H9 (cell line): ENCODE data around the gene TMTC2. TPM values are rescaled to one million over a fixed set of nuclear protein-coding genes. Genes with fewer than 3 reads are reported as not detected.

ENCODE experiments used
- DNase-seq: peaks from one replicate; pipeline ENCODE4 v3.0.0-alpha.2; 2017
- H2AFZ ChIP-seq: one replicate; pipeline ENCODE4 v1.6.1; 2013; ENCODE audit warnings: mild to moderate bottlenecking, low read length, control low read depth, moderate library complexity
- H2AK5ac ChIP-seq: 2 replicates; pipeline ENCODE4 v1.6.1; 2013; ENCODE audit warnings: low read length, control low read depth, mixed read lengths; ENCODE audit not compliant: insufficient read length
- H2BK120ac ChIP-seq: one replicate; pipeline ENCODE4 v1.6.1; 2013; ENCODE audit warnings: low read depth, mild to moderate bottlenecking, low read length, control low read depth, inconsistent platforms; ENCODE audit not compliant: poor library complexity, severe bottlenecking
- H2BK12ac ChIP-seq: 2 replicates; pipeline ENCODE4 v1.6.1; 2013; ENCODE audit warnings: low read length, control low read depth, mixed read lengths, low read depth; ENCODE audit not compliant: insufficient read length
- H2BK15ac ChIP-seq: 2 replicates; pipeline ENCODE4 v1.6.1; 2013; ENCODE audit warnings: low read depth, low read length, control low read depth
- H2BK20ac ChIP-seq: one replicate; pipeline ENCODE4 v1.6.1; 2013; ENCODE audit warnings: low read depth, mild to moderate bottlenecking, low read length, control low read depth, inconsistent platforms; ENCODE audit not compliant: poor library complexity, severe bottlenecking
- H2BK5ac ChIP-seq: 2 replicates; pipeline ENCODE4 v1.6.1; 2013; ENCODE audit warnings: low read length, control low read depth, mixed read lengths; ENCODE audit not compliant: insufficient read length
- H3K14ac ChIP-seq: 2 replicates; pipeline ENCODE4 v1.6.1; 2013; ENCODE audit warnings: low read length, control low read depth; ENCODE audit not compliant: insufficient read depth
- H3K18ac ChIP-seq: 2 replicates; pipeline ENCODE4 v1.6.1; 2013; ENCODE audit warnings: low read depth, mild to moderate bottlenecking, mixed read lengths, low read length, control low read depth; ENCODE audit not compliant: insufficient read length
- H3K23ac ChIP-seq: 2 replicates; pipeline ENCODE4 v1.6.1; 2013; ENCODE audit warnings: low read length, control low read depth, mixed read lengths, low read depth; ENCODE audit not compliant: insufficient read length
- H3K23me2 ChIP-seq: 2 replicates; pipeline ENCODE4 v1.6.1; 2013; ENCODE audit warnings: low read depth, mild to moderate bottlenecking, mixed read lengths, low read length, control low read depth; ENCODE audit not compliant: insufficient read length, poor library complexity, severe bottlenecking
- H3K27ac ChIP-seq: 2 replicates; pipeline ENCODE4 v1.5.1; 2013; ENCODE audit warnings: low read length, control low read depth, mixed read lengths, low read depth; ENCODE audit not compliant: insufficient read length
- H3K27me3 ChIP-seq: 2 replicates; pipeline ENCODE4 v1.6.1; 2013; ENCODE audit warnings: low read length, control low read depth, inconsistent platforms; ENCODE audit not compliant: insufficient read depth
- H3K4ac ChIP-seq: 2 replicates; pipeline ENCODE4 v1.6.1; 2013; ENCODE audit warnings: low read depth, mild to moderate bottlenecking, control low read depth, inconsistent platforms, low read length, moderate library complexity
- H3K4me1 ChIP-seq: 2 replicates; pipeline ENCODE4 v1.6.1; 2013; ENCODE audit warnings: low read length, control low read depth, inconsistent platforms; ENCODE audit not compliant: insufficient read depth
- H3K4me2 ChIP-seq: 2 replicates; pipeline ENCODE4 v1.6.1; 2013; ENCODE audit warnings: low read length, control low read depth, mixed read lengths; ENCODE audit not compliant: insufficient read length, insufficient read depth
- H3K56ac ChIP-seq: 2 replicates; pipeline ENCODE4 v1.6.1; 2013; ENCODE audit warnings: low read depth, mild to moderate bottlenecking, mixed read lengths, low read length, control low read depth; ENCODE audit not compliant: insufficient read length
- H3K79me1 ChIP-seq: 2 replicates; pipeline ENCODE4 v1.6.1; 2013; ENCODE audit warnings: low read depth, mild to moderate bottlenecking, moderate library complexity, low read length, control low read depth, inconsistent platforms; ENCODE audit not compliant: insufficient read depth, poor library complexity, severe bottlenecking
- H3K79me2 ChIP-seq: 2 replicates; pipeline ENCODE4 v1.6.1; 2013; ENCODE audit warnings: low read length, control low read depth, inconsistent platforms; ENCODE audit not compliant: insufficient read depth
- H3K9ac ChIP-seq: 2 replicates; pipeline ENCODE4 v1.6.1; 2013; ENCODE audit warnings: low read length, control low read depth, mixed read lengths; ENCODE audit not compliant: insufficient read length; ENCODE audit errors: extremely low read depth
- H3K9me3 ChIP-seq: one replicate; pipeline ENCODE4 v1.6.1; 2013; ENCODE audit warnings: low read depth, low read length, inconsistent platforms; ENCODE audit not compliant: control insufficient read depth
- H3T11ph ChIP-seq: one replicate; pipeline ENCODE4 v1.6.1; 2013; ENCODE audit warnings: mild to moderate bottlenecking, low read length, control low read depth, inconsistent platforms
- H4K20me1 ChIP-seq: one replicate; pipeline ENCODE4 v1.6.1; 2013; ENCODE audit not compliant: control insufficient read depth, insufficient read length, insufficient read depth
- H4K5ac ChIP-seq: 2 replicates; pipeline ENCODE4 v1.6.1; 2013; ENCODE audit warnings: low read depth, mild to moderate bottlenecking, mixed read lengths, low read length, control low read depth; ENCODE audit not compliant: insufficient read length
- H4K8ac ChIP-seq: replicated peaks from 2 replicates; pipeline ENCODE4 v1.6.1; 2013; ENCODE audit warnings: low read length, control low read depth, mixed read lengths, low read depth; ENCODE audit not compliant: insufficient read length
- H4K91ac ChIP-seq: 2 replicates; pipeline ENCODE4 v1.6.1; 2013; ENCODE audit warnings: low read depth, mild to moderate bottlenecking, moderate library complexity, mixed read lengths, low read length, control low read depth; ENCODE audit not compliant: insufficient read length
- H3K27ac Mint-ChIP-seq, 3 experiments: 2 replicates in 2 of 3; 3 replicates in 1 of 3; pipeline ENCODE4 v1.8.0; 2020 to 2021; ENCODE audit warnings: mixed read lengths in 3 of 3, mild to moderate bottlenecking in 1 of 3, moderate library complexity in 1 of 3
- H3K27me3 Mint-ChIP-seq: 2 replicates; pipeline ENCODE4 v1.8.0; 2021; ENCODE audit warnings: low read depth, mild to moderate bottlenecking, moderate library complexity, mixed read lengths
- H3K36me3 Mint-ChIP-seq, 3 experiments: 2 replicates in 2 of 3; 3 replicates in 1 of 3; pipeline ENCODE4 v1.8.0; 2020 to 2021; ENCODE audit warnings: low read depth in 3 of 3, mixed read lengths in 3 of 3; ENCODE audit not compliant: insufficient read depth in 1 of 3
- H3K4me1 Mint-ChIP-seq, 2 experiments: 2 replicates each; pipeline ENCODE4 v1.8.0; 2020; ENCODE audit warnings: mixed read lengths in 2 of 2
- H3K4me3 Mint-ChIP-seq, 2 experiments: 2 replicates in 1 of 2; 3 replicates in 1 of 2; pipeline ENCODE4 v1.8.0; 2020 to 2021; ENCODE audit warnings: mild to moderate bottlenecking in 2 of 2, mixed read lengths in 2 of 2, moderate library complexity in 1 of 2
- H3K9me3 Mint-ChIP-seq, 2 experiments: 2 replicates in 1 of 2; 3 replicates in 1 of 2; pipeline ENCODE4 v1.8.0; 2020; ENCODE audit warnings: mild to moderate bottlenecking in 2 of 2, mixed read lengths in 2 of 2, moderate library complexity in 1 of 2
- WGBS: extraction: QIAGEN DNeasy Blood & Tissue Kit; methylation state at CpG from one replicate; pipeline ENCODE4 v1.1.7; 2013; ENCODE audit warnings: missing lambda C conversion rate, low lambda C conversion rate, mixed read lengths; ENCODE audit not compliant: insufficient read length; ENCODE audit errors: extremely low coverage; 5-methylcytosine and 5-hydroxymethylcytosine counted together
- total RNA-seq: library from RNA; stranded (reverse); gene quantifications from 2 replicates; pipeline ENCODE4 v1.2.1, GENCODE V29; 2021
- TF ChIP-seq, protein P1 (sequence below): fragments of 200-600 bp; sonication (generic); conservative IDR thresholded peaks from 3 replicates; pipeline ENCODE4 v1.8.0; 2021; ENCODE audit warnings: antibody characterized with exemption, mild to moderate bottlenecking

Gene TMTC2
- total RNA-seq, 1 experiment from 2014 or later: 3.1 TPM

DNA sequence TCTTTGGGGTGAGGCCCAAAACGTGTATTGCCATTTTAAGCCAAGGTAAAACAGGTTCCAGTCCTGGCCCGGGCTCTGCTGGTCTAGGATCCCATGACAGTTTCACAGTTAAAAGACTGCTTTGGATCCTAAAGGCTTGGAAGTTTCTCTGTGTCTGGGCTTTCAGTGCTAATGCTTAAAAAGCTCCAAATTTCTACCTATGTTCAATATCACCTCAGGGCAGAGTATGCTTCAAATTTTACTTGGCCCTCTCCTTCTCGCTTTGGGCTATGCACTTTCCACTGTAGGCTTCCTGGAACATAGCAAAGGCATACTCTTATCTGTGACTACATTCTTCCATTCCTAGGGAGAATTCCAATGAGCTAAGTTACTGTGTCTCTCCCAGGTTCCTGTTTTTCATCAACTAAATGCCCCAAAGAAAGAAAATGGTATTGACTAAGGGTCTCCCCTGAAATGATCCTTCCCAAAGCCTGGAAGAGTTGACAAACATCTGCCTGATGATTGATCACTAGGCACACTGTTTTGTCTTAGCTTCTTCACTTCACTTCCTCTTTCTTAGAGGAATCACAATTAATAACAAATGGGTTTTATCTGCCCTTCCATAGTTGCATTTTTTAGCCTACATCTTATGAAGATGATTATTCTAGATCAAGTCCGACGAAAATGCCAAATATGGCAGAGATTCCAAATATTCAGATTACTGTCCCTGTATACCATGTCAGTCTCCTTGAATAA lies 79.4 kb downstream of the TMTC2 start:
- Mint-ChIP-seq H3K4me1 (peaks cover 9 to 10% of the 10 kb centered on the region in 2 experiments), H3K27me3 (no peaks in the 10 kb centered on the region), H3K9me3 (no peaks in the 10 kb centered on the region), H3K36me3 (no peaks in the 10 kb centered on the region; a peak in 1 of 7 replicates), H3K27ac (no peak overlapping the region), H3K4me3 (no peak overlapping the region)
- H3K27ac ChIP-seq: no peak overlapping the region
- no peak for DNase-seq
- H3K79me1 ChIP-seq: no peaks in the 10 kb centered on the region
- no peak overlapping the region for H3K56ac ChIP-seq
- H3K79me2 ChIP-seq: no peaks in the 10 kb centered on the region
- no peak overlapping the region for H3K18ac ChIP-seq
- H4K91ac ChIP-seq: no peak overlapping the region
- no peak overlapping the region for H2BK20ac ChIP-seq
- H2BK120ac ChIP-seq: no peak overlapping the region
- H3K9ac ChIP-seq: no peak overlapping the region
- no peaks in the 10 kb centered on the region for H3K9me3 ChIP-seq
- no peak overlapping the region for H2AK5ac ChIP-seq
- no CpG with 5 or more reads among the region's 5 CpGs for WGBS
- H3K4me1 ChIP-seq: no peaks in the 10 kb centered on the region; the same call in 1 of the 2 replicates
- no peak overlapping the region for H2AFZ ChIP-seq
- no peak overlapping the region for H3K14ac ChIP-seq
- H3K4me2 ChIP-seq: no peak overlapping the region
- H3T11ph ChIP-seq: no peak overlapping the region
- no peak overlapping the region for H2BK12ac ChIP-seq
- no peak overlapping the region for H2BK5ac ChIP-seq
- H3K23me2 ChIP-seq: no peaks in the 10 kb centered on the region
- no peak overlapping the region for H2BK15ac ChIP-seq
- H4K5ac ChIP-seq: no peak overlapping the region
- no peaks in the 10 kb centered on the region for H3K27me3 ChIP-seq
- no peak overlapping the region for H4K8ac ChIP-seq
- no peaks in the 10 kb centered on the region for H4K20me1 ChIP-seq
- TF ChIP-seq, protein P1, sequence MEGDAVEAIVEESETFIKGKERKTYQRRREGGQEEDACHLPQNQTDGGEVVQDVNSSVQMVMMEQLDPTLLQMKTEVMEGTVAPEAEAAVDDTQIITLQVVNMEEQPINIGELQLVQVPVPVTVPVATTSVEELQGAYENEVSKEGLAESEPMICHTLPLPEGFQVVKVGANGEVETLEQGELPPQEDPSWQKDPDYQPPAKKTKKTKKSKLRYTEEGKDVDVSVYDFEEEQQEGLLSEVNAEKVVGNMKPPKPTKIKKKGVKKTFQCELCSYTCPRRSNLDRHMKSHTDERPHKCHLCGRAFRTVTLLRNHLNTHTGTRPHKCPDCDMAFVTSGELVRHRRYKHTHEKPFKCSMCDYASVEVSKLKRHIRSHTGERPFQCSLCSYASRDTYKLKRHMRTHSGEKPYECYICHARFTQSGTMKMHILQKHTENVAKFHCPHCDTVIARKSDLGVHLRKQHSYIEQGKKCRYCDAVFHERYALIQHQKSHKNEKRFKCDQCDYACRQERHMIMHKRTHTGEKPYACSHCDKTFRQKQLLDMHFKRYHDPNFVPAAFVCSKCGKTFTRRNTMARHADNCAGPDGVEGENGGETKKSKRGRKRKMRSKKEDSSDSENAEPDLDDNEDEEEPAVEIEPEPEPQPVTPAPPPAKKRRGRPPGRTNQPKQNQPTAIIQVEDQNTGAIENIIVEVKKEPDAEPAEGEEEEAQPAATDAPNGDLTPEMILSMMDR: no peak
- H3K4ac ChIP-seq: no peak overlapping the region
- no peak overlapping the region for H3K23ac ChIP-seq
